Stimulated activated naive CD8-positive, alpha-beta T cell treated with anti-CD3 and anti-CD28 coated beads, Interleukin-15, Interleukin-2, amounts not matched to agents 100 ng/mL and 50 ng/mL, for 24 hours (primary cell): ENCODE measurements around the gene PERCC1.

Experiments
- H3K27ac Mint-ChIP-seq: one replicate; pipeline ENCODE4 v1.8.0; 2021; ENCODE audit warnings: mild to moderate bottlenecking, mixed read lengths
- H3K27me3 Mint-ChIP-seq: one replicate; pipeline ENCODE4 v1.8.0; 2021; ENCODE audit warnings: mixed read lengths
- H3K36me3 Mint-ChIP-seq: one replicate; pipeline ENCODE4 v1.8.0; 2021; ENCODE audit warnings: low read depth, mixed read lengths
- H3K4me1 Mint-ChIP-seq: one replicate; pipeline ENCODE4 v1.8.0; 2021; ENCODE audit warnings: low read depth, mixed read lengths
- H3K4me3 Mint-ChIP-seq: one replicate; pipeline ENCODE4 v1.8.0; 2021; ENCODE audit warnings: mild to moderate bottlenecking, mixed read lengths
- H3K9me3 Mint-ChIP-seq: one replicate; pipeline ENCODE4 v1.8.0; 2021; ENCODE audit warnings: mixed read lengths

The PERCC1 gene

DNA sequence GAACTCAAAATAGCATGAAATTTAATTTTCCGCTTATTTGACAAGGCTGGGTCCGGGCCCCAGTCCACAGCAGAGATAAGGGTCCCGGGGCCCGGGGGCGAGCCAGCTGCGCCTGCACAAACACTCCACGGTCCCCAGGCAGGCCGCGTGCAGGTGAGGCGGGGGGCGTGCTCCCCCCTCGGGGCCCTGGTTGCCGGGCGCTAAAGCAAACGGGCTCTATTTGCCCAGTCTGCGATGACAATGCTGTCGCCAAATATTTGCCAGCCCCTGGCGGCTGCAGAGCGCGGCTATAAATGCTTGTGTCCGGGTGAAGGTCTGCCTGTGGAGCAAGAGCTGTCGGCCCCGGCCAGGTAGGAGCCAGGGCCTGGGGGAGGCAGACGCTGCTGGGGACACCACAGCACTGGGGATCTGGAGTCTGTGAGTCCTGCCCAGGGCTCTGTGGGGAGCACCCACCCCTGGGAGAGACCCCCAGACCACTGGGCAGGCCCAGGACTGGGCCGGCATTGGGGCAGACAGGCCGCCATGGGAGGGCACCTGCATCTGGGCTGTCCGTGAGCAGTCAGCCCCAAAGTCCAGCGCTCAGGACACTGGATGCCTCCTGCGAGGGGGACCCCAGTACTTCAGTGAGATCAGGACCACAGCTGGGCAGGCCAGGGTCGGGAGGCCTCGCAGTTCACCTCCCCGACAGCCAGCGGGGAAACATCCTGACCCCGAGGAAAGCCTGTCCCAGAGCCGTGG, at the start of gene PERCC1:
TSS of gene PERCC1 (plus strand) at position 320 of the 738 bp plus-strand sequence. CDS start 1,516 bp downstream, outside the sequence.
- Mint-ChIP-seq H3K4me3 (peak within 1 kb of the TSS; percentile 45), H3K36me3 (no peaks in the 10 kb centered on the region), H3K27me3 (no peaks in the 10 kb centered on the region), H3K4me1 (peaks cover 4% of the 10 kb centered on the region), H3K27ac (peak within 1 kb of the TSS; percentile 68), H3K9me3 (no peaks in the 10 kb centered on the region)

DNA sequence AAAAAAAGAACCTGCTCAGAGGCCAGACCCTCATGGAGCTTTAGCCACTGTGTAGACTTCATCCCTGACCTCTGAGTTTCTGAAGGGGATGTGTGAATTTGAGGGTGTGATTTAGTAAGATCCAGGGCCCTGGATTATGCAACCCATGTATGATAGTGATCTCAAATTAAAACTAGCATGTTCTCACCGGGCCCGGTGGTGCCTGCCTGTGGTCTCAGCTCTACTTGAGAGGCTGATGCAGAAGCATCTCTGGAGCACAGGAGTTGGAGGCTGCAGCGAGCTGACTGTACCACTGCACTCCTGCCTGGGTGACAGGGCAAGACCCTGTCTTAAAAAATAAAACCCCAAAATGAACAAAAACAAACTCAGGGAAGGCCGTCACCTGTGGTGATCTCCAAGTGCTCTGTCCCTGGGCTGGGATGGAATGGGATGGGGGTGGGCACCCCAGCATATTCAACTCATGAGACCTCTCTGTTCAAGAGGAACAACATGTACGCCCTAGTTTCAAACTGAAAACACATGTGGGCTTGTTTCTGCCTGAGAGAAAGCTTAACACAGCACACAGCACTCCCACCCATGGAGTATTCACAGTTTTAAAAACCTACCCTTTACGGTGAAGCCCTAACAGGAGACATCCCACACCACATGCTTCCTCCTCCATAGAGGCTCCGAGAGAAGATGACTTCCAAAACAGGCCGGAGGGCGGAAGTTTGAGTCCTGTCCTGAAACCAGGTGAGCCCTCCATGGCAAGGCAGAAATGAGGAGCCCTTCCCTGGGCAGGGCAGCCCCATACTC, 49.1 kb upstream of the PERCC1 start:
- no peaks in the 10 kb centered on the region for H3K36me3 Mint-ChIP-seq
- no peaks in the 10 kb centered on the region for H3K27me3 Mint-ChIP-seq
- no peaks in the 10 kb centered on the region for H3K9me3 Mint-ChIP-seq
- H3K4me3 Mint-ChIP-seq: no peak overlapping the region
- H3K4me1 Mint-ChIP-seq: peaks cover 21% of the 10 kb centered on the region
- H3K27ac Mint-ChIP-seq: no peak overlapping the region

GRCh38 chr16:1383556-1383955, 47.3 kb upstream of the PERCC1 start:
- no peak overlapping the region for H3K4me3 Mint-ChIP-seq
- peaks cover 10% of the 10 kb centered on the region for H3K4me1 Mint-ChIP-seq
- no peaks in the 10 kb centered on the region for H3K36me3 Mint-ChIP-seq

GRCh38 chr16:1385232-1385631, 45.6 kb upstream of the PERCC1 start:
- no peak overlapping the region for H3K27ac Mint-ChIP-seq
- no peaks in the 10 kb centered on the region for H3K27me3 Mint-ChIP-seq
- no peaks in the 10 kb centered on the region for H3K9me3 Mint-ChIP-seq
- no peak overlapping the region for H3K4me3 Mint-ChIP-seq
- H3K36me3 Mint-ChIP-seq: peaks cover 2% of the 10 kb centered on the region
- peaks cover 1% of the 10 kb centered on the region for H3K4me1 Mint-ChIP-seq

More at GRCh38 chr16:1383556-1383955, 47.3 kb upstream of the PERCC1 start:
- no peak overlapping the region for H3K27ac Mint-ChIP-seq
- H3K9me3 Mint-ChIP-seq: no peaks in the 10 kb centered on the region
- no peaks in the 10 kb centered on the region for H3K27me3 Mint-ChIP-seq

DNA sequence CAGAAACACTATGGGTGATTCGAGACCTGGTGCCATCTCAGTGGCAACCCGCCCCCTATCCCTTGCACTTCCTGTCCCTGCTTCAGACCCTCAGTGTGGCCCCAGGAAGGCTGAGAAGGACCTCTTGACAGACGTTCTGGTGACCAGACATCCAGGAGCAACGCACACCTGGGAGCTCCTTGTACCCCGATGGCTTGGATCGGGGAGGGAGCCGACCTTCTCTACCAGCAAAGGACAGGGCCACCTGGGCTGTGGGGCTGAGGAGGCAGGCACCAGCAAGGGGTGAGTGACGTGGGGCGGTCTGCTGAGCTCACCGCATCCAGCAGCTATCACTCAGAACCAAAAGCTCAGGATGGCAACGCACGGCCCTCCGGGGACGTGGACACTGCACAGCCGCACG, 43.5 kb upstream of the PERCC1 start:
- Mint-ChIP-seq H3K36me3 (peaks cover 5% of the 10 kb centered on the region), H3K9me3 (no peaks in the 10 kb centered on the region), H3K27ac (no peak overlapping the region), H3K4me3 (no peak overlapping the region), H3K27me3 (no peaks in the 10 kb centered on the region), H3K4me1 (no peaks in the 10 kb centered on the region)

DNA sequence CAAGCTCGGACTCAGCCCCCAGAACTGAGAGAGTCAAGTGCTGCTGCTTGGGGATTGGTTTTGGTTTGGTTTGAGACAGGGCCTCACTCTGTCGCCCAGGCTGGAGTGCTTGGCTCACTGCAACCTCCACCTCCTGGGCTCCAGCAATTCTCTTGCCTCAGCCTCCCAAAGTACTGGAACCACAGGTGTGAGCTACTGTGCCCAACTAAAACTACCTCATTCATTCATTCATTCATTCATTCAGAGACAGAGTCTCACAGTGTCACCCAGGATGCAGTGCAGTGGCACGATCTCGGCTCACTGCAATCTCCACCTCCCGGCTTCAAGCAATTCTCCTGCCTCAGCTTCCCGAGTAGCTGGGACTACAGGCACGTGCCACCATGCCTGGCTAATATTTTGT, 41.1 kb upstream of the PERCC1 start:
- no peak overlapping the region for H3K4me3 Mint-ChIP-seq
- peaks cover 5% of the 10 kb centered on the region for H3K36me3 Mint-ChIP-seq
- H3K27ac Mint-ChIP-seq: no peak overlapping the region
- H3K27me3 Mint-ChIP-seq: no peaks in the 10 kb centered on the region
- no peaks in the 10 kb centered on the region for H3K9me3 Mint-ChIP-seq
- H3K4me1 Mint-ChIP-seq: no peaks in the 10 kb centered on the region

DNA sequence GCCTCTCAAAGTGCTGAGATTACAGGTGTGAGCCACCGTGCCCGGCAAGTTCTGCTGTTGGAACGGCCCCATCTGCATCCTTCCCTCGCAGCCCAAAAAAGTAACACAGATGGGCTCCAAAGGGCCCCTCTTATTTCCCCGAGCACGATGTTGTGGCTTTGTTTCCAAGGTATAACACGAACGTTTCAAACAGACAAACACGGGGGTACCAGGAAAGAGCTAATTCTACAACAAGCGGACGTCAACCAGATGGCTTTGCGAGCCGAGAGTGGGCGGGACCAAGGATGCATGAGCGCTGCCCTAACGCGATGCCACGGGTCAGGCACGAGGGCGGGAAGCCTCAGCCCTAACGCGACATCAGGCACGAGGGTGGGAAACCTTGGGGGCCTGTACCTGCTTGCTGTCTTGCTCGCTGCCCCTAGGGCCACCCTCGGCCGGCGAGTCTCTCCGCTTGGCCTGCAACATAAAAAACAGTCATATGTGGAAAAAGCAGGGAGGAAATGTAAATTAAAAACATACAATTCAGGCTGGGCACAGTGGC, 40.6 kb upstream of the PERCC1 start:
- no peaks in the 10 kb centered on the region for H3K9me3 Mint-ChIP-seq
- no peak overlapping the region for H3K27ac Mint-ChIP-seq
- H3K4me1 Mint-ChIP-seq: no peaks in the 10 kb centered on the region
- no peak overlapping the region for H3K4me3 Mint-ChIP-seq
- H3K36me3 Mint-ChIP-seq: peaks cover 5% of the 10 kb centered on the region
- H3K27me3 Mint-ChIP-seq: no peaks in the 10 kb centered on the region

DNA sequence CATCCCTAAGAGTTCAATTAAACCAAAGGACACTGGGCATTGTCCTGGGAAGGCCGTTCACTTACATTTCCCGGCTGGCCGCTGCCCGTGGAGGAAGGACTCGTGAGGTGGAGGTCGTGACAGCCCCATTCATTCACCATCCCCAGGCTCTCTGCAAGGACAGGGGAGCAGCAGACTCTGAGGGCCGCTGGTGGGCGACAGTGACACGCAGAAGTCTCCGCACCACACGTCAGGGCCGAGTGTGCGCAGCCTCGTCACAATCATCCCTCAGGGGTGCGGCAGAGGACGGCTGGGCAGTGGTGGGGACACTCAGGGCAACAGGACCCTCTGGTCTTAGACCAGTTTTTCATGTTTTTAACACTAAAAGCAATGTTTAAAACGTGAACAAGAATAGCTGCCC, 38.1 kb upstream of the PERCC1 start:
- Mint-ChIP-seq H3K4me3 (no peak overlapping the region), H3K4me1 (no peaks in the 10 kb centered on the region), H3K27ac (no peak overlapping the region), H3K9me3 (no peaks in the 10 kb centered on the region), H3K36me3 (peaks cover 5% of the 10 kb centered on the region), H3K27me3 (no peaks in the 10 kb centered on the region)

DNA sequence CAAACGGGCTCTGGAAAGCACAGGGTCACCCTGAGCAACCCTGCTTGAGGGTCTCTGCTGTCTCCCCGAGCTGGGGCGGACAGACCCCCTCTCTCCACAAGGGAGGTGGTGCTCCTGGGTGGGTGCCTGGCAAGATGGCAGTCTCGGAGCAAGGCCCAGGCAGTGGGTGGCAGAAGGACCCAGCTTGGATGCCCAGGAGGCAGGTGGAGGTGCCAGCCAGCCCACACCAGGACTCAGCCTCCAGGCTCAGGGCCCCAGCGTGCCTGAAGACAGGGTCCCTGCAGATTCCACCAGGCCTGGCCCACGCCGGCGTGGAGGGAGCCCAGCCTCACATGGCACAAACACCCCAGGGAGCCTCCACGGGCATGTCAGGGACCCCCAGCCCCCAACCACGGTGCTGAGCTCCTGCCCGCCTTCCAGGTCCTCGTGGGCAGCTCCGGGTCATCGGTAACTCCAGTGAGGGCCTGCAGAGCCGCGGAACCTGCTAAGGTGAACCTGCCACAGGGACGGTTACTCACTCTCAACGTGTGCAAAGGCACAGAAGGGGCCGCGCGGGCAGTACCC, 37.2 kb upstream of the PERCC1 start:
- Mint-ChIP-seq H3K9me3 (no peaks in the 10 kb centered on the region), H3K27me3 (no peaks in the 10 kb centered on the region), H3K27ac (no peak overlapping the region), H3K4me3 (no peak overlapping the region), H3K36me3 (peaks cover 5% of the 10 kb centered on the region), H3K4me1 (no peaks in the 10 kb centered on the region)

DNA sequence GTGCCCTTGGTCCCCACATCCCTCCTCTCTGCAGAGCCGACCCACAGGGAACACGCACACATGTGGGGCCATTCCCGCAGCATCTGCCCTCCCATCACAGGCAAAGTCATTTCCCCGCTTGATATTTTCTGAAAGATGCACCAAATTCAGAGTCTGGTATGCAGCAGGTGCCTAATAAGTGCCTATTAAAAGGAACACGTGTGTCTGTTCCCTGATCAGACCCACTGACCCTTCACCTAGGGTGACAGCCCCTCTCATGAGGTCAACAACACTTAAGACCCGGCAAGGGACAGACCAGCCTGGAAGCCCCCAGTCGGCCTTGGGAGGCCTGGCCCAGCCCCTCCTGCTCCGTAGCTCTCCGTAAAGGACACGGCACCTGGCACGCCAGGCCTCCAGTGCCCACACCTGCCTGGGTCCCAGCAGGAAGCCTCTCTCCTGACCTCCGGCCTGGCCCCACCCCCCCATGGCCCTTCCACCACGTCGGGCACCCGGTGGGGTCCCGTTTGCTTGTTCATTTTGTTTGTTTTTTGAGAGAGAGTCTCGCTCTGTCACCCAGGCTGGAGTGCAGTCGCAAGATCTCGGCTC, 36.4 kb upstream of the PERCC1 start:
- H3K27ac Mint-ChIP-seq: no peak overlapping the region
- H3K9me3 Mint-ChIP-seq: no peaks in the 10 kb centered on the region
- H3K27me3 Mint-ChIP-seq: no peaks in the 10 kb centered on the region
- H3K36me3 Mint-ChIP-seq: peaks cover 5% of the 10 kb centered on the region
- H3K4me1 Mint-ChIP-seq: no peaks in the 10 kb centered on the region
- no peak overlapping the region for H3K4me3 Mint-ChIP-seq

GRCh38 chr16:1395444-1396031, 35.3 kb upstream of the PERCC1 start:
- Mint-ChIP-seq H3K4me1 (no peaks in the 10 kb centered on the region), H3K4me3 (no peak overlapping the region), H3K9me3 (no peaks in the 10 kb centered on the region), H3K36me3 (no peaks in the 10 kb centered on the region), H3K27ac (no peak overlapping the region), H3K27me3 (no peaks in the 10 kb centered on the region)

- Mint-ChIP-seq H3K27ac (no peak overlapping the region), H3K36me3 (peaks cover 7% of the 10 kb centered on the region)
Observed at GRCh38 chr16:1397779-1398178, 33.1 kb upstream of the PERCC1 start.

GRCh38 chr16:1398351-1398750, 32.5 kb upstream of the PERCC1 start:
- Mint-ChIP-seq H3K27me3 (no peaks in the 10 kb centered on the region), H3K9me3 (no peaks in the 10 kb centered on the region), H3K36me3 (peaks cover 7% of the 10 kb centered on the region), H3K4me1 (no peaks in the 10 kb centered on the region), H3K4me3 (no peak overlapping the region), H3K27ac (no peak overlapping the region)

More at GRCh38 chr16:1397779-1398178, 33.1 kb upstream of the PERCC1 start:
- H3K27me3 Mint-ChIP-seq: no peaks in the 10 kb centered on the region
- H3K9me3 Mint-ChIP-seq: no peaks in the 10 kb centered on the region
- no peaks in the 10 kb centered on the region for H3K4me1 Mint-ChIP-seq
- H3K4me3 Mint-ChIP-seq: no peak overlapping the region

- Mint-ChIP-seq H3K27ac (no peak overlapping the region), H3K36me3 (peaks cover 11% of the 10 kb centered on the region), H3K4me1 (no peaks in the 10 kb centered on the region), H3K27me3 (no peaks in the 10 kb centered on the region), H3K4me3 (no peak overlapping the region), H3K9me3 (no peaks in the 10 kb centered on the region)
Observed at GRCh38 chr16:1398826-1399581, 31.9 kb upstream of the PERCC1 start.
